Stimulated activated CD8-positive, alpha-beta memory T cell treated with anti-CD3 and anti-CD28 coated beads, Interleukin-15, amount 100 ng/mL, for 4 hours (primary cell): Measurements from ENCODE around the gene ALAS1.
"Not testable (repeated sequence)": the region's sequence is repeated elsewhere in the genome, so short reads cannot be mapped to it uniquely, and the experiment has no call there.

Source experiments
- DNase-seq, 2 donors: peaks; one replicate each; pipeline ENCODE4 v3.0.0-alpha.2; 2020; ENCODE audit warnings: low read depth in 2 of 2

ALAS1 gene

GRCh38 chr3:52197842-52198625 lies at the start of gene ALAS1:
Gene ALAS1, plus strand, starts transcription at chr3:52198160. Its CDS starts 1,082 bp downstream, at chr3:52199242.
- peak; percentile 86 to 89 for DNase-seq

- DNase-seq, result no peak
These were observed 48.9 kb upstream of the ALAS1 start for GRCh38 chr3:52149021-52149420.

GRCh38 chr3:52149726-52150125 lies 48.2 kb upstream of the ALAS1 start:
- DNase-seq, result no peak

GRCh38 chr3:52150357-52150756 lies 47.6 kb upstream of the ALAS1 start:
- DNase-seq, result no peak

DNA sequence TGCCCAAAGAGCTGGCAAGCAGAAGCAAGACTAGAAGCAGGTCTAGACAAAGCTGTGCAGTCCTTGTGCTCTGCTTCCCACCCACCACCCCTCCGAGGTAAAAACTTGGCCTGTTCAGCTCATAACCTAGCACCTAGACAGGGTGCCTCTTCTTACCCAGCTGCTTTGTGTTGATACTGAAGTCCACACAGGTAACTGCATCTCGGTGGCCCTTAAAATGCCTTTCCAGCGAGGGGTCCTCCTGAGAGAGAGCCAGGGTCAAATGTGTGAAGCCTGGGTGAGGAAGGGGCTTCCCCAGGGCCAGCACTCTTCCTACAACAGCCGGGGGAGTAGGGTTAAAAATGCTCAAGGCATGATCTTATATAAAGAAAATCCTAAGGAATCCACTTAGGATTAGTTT lies 47.1 kb upstream of the ALAS1 start:
- DNase-seq, result no peak

DNA sequence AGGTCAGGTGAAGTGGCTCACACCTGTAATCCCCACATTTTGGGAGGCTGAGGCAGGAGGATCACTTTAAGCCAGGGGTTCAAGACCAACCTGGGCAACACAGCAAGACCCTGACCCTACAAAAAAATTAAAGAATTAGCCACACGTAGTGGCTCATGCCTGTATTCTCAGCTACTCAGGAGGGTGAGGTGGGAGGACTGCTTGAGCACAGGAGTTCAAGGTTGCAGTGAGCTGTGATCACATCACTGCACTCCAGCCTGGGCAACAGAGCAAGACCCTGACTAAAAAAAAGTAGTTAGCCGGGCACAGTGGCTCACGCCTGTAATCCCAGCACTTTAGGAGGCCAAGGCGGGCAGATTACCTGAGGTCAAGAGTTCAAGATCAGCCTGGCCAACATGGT lies 46.0 kb upstream of the ALAS1 start:
- not testable (repeated sequence) for DNase-seq

DNA sequence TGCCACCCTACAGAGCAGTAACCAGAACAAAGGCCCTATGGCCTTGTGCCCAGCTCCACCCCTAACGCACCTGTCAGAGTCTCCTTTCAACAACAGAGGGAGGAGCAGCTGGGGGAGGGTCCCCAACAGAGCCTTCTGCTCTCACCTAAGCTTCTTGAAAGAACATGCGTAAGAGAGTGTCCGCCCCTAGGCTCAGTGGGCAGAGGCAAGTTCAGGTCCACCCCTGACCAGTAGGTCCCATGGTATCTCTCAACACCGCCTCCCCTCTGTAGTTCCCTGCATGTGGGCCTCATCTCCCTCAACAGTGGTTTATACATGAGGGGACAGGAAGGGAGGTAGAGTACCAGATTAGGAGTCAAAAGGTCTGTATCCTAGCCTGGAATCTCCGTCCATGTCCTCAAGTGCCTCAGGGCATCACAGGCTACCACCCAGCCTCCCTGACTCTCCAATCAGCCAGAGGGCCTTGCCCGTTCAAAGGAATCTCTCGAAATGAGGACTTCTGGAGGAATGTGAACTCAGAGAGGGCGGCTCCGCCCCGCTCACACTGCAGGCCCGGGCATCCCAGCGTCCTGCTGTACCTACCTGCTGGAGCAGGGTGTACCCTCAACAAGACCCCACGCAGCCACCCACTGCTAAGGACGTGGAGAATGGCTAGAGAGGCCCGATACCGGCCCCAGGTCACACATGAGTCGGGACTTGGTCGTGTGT lies 44.4 kb upstream of the ALAS1 start:
- no peak for DNase-seq

DNA sequence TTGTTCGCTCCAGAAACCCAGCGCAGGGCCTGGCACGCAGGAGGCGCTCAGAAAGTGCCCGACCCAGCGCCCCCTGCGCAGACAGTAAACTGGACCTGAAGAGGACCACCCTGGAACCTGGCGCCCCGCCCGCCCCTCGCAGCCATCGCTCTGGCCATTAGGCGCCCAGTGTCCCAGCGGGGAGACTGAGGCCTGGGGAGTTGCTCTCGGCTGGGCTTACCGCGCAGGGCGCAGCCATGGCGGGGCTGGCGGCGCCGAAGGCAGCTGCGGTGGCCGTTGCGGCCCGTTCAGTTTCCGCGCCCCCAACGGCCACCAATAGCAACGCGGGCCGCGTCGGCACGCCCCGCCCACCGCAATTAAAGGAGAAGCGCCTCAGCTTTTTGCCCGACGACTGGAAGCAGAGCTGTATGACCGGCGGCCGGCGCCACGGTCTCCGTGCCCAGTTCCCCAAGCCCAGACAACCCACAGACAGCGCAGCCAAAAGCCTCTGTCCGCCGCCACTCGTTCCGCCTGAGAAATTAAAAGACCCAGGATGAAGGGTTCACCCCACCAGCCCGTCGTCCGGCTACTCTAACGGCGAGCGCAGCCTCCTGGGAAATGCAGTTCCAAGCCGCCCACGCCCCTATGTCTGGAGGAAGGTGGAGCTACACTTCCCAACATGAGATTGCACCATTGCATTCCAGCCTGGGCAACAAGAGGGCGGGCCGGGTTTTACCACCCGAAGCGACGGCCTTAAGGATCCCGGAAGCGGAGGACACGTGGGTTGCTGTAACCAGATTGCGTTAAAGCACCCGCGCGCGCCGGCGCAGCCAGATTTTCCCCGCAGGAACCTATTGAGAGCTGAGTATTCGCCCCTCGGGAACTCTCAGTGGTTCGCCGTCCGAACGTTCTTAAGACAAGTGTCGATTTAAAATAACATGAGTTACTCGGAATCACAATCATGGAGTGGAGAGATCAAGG lies 43.5 kb upstream of the ALAS1 start, which contains the start of gene POC1A:
TSS of gene POC1A (minus strand) at position 289 of the 960 bp plus-strand sequence. CDS start at position 238, 51 bp downstream.
- peak; percentile 72 to 77 for DNase-seq

- DNase-seq, result no peak
These were observed 42.0 kb upstream of the ALAS1 start for GRCh38 chr3:52155912-52156311.

- DNase-seq, result no peak
These were observed 38.5 kb upstream of the ALAS1 start for GRCh38 chr3:52159503-52159902.

DNA sequence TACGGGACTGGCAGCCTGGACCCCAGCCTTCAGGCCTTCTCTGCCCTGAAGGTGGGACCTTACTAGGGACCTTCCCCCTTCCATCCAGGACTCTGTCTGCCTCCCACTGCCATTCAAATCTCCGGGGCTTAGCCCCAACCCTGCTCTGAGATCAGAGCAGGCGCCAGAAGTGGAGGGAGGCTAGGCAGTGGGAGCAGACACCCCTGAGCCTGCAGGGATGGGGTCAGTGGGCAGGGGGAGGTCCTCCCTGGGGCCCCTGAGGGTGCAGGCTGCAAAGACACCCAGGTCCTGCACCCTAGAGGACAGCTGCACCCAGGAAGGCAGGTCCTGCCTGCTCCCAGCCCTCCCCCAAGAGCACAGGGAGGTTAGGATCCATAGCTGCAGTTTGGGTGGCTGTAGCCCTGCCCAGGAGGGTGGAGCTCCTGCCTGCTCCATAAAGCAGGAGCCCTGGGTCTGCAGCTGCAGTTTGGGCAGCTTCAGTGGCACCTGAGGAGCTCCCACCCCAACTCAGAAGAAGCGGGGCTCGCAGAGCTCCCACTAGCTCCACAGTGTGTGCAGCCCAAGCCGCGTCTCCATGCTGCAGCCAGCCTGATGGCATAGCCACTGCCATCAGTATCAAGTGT lies 35.6 kb upstream of the ALAS1 start:
- no peak for DNase-seq

GRCh38 chr3:52167240-52167639 lies 30.7 kb upstream of the ALAS1 start:
- no peak for DNase-seq

- not testable (repeated sequence) for DNase-seq
These were observed 27.7 kb upstream of the ALAS1 start for GRCh38 chr3:52170217-52170616.

- no peak for DNase-seq
These were observed 26.3 kb upstream of the ALAS1 start for GRCh38 chr3:52171514-52172261.

DNA sequence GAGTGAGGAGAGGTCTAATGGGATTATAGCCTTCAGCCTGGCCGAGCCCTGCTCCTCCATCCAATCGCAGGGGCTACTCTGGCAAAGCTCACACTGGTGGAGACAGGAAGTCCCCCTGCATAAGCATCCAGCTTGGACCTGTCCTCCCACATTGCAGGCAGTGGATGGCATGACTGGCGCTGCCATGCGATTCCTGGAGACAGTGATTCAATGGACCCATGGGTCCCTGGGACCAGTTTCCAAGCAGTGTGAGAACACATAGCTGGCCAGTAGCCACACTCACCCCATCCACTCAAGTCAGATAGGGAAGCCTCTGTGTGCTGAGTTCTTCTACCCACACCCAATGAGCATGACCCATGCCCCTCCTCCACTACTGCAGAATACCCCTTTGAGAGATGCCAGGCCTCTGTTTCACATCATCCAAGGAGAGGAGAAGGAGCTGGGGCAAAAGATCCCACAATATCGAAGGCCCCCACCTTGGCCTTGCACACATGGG lies 25.6 kb upstream of the ALAS1 start:
- no peak for DNase-seq

DNA sequence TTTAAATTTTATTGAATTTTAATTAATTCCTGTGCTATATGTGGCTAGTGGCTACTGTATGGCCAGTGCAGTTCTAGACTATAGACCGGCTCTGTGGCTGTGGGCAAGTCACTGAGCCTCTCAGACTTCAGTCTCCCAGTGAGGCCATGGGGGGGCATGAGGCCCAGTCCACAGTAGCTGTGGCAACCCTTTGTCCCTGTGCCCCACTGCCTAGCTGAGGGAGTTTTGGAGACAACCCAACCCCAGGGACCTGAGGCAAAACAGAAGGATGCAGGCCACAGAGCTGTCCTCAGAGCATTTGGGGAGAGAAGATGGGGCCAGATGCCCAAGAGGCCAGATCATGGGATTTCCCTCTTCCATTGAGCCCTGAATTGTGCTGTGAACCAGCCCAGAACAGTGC lies 24.9 kb upstream of the ALAS1 start:
- DNase-seq, result no peak

- no peak for DNase-seq
These were observed 23.1 kb upstream of the ALAS1 start for GRCh38 chr3:52174896-52175295.

DNA sequence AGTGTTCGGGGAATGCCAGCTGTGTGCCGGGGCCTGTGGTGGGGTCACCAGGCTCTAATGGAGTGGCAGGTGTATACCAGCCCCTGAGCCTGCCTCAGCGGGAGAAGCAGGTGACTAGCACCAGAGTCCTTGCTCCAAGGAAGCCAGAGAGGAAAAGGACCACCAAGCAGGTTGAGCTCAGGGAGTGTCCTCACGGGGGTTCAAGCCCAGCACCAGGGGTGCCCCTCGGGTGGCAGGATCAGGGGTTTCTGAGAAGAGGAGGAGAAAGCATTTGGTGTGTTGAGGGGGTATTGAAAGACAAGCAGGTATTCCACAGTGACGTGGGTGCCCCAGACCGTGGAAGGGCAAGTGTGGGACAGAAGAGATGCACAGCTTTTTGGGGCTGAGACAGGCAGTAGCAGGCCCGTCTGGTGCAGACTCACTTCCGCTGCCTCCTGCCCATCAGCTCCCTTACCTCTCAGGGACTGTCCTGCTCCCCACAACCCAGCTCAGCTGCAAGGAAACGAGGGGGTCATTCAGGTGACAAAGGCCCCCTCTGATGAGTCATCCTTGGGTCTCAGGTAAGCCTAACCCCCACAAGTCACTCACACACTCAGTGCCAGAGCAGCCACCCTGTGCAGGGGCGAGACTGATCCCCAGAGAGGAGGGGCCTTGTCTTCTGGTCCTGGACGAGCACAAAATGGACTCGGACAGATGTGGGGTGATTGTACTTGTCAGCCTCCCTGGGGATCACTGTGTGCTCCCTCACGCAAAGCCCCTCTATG lies 22.4 kb upstream of the ALAS1 start:
- DNase-seq, result no peak

DNA sequence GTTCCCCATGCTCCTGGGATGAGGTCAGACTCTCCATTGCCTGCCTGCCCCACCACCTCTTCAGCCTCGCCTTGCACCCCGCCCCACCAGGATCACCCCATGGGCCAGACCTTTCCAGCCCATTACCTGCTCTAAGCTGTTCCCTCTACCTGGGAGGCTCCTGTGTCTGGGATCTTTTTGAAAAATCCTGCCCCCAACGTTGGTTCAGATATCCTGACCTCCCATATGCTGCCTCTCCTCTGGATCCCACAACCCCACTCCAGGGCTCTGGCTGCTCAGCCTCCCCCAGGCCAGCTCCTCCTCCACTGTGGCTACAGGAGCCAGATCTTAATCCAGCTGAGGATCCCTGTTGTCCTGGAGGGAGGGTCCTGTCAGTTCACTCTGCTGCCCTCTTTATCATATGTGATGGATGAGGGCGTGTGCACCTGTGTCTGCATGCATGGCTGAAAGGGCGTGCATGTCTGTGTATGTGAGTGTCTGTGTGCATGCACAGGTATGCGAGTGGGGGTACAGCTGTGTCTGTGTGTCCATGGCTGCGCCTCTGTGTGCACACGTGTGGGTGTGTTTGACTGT lies 21.7 kb upstream of the ALAS1 start:
- DNase-seq, result no peak
